GM21447 (cell line): ENCODE data around the gene C4B.
"Not testable (repeated sequence)": the region's sequence is repeated elsewhere in the genome, so short reads cannot be mapped to it uniquely, and the experiment has no call there.

Source experiments
- ATAC-seq: cut with Tn5 transposase; IDR thresholded peaks from one replicate; pipeline ENCODE4 v1.9.1; 2021; ENCODE audit not compliant: unreplicated experiment

The C4B gene

DNA sequence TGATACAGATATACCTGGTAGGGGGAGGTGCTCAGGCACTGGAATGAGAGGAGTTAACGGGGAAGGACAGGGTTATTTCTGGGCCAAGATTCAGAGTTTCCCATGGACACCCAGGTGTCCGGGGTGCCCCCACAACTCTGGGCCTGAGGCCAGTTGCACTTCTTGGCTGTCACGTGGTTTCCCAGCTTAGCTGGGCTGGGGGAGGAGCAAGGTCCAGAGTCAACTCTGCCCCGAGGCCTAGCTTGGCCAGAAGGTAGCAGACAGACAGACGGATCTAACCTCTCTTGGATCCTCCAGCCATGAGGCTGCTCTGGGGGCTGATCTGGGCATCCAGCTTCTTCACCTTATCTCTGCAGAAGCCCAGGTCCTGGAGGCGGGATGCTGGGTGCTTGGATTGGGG is at the start of gene C4B:
Gene C4B (plus strand): TSS at position 249 of the 400 bp plus-strand sequence. CDS start 51 bp downstream, at position 300.
- not testable (repeated sequence) for ATAC-seq

DNA sequence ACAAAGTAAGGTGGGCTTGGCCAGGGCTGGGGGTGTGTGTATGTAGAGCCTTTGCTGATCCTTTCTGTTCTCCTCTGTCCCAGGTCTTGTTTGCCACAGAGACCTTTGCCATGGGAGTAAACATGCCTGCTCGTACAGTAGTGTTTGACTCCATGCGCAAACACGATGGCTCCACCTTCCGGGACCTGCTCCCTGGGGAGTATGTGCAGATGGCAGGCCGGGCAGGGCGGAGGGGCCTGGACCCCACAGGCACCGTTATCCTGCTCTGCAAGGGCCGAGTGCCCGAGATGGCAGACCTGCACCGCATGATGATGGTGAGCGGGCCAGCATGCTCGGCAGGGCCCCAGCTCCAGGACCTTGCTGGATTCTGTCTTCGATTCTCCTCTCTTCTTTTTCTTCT is 48.9 kb upstream of the C4B start:
- no peak for ATAC-seq

DNA sequence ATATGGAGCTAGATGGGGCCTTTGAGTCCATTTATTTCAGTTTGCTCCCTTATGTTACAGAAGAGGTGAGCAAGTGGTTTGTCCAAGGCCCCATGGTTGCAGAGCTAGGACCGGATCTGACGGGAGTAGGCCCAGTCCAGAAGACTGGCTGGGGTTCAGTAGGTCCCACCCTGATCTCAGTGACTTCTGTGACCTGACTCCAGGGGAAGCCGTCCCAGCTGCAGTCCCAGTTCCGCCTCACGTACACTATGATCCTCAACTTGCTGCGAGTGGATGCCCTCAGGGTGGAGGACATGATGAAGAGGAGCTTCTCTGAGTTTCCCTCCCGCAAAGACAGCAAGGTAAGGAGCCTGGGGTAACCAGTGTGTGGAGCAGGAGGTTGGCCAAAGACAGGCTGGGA is 48.1 kb upstream of the C4B start:
- no peak for ATAC-seq

DNA sequence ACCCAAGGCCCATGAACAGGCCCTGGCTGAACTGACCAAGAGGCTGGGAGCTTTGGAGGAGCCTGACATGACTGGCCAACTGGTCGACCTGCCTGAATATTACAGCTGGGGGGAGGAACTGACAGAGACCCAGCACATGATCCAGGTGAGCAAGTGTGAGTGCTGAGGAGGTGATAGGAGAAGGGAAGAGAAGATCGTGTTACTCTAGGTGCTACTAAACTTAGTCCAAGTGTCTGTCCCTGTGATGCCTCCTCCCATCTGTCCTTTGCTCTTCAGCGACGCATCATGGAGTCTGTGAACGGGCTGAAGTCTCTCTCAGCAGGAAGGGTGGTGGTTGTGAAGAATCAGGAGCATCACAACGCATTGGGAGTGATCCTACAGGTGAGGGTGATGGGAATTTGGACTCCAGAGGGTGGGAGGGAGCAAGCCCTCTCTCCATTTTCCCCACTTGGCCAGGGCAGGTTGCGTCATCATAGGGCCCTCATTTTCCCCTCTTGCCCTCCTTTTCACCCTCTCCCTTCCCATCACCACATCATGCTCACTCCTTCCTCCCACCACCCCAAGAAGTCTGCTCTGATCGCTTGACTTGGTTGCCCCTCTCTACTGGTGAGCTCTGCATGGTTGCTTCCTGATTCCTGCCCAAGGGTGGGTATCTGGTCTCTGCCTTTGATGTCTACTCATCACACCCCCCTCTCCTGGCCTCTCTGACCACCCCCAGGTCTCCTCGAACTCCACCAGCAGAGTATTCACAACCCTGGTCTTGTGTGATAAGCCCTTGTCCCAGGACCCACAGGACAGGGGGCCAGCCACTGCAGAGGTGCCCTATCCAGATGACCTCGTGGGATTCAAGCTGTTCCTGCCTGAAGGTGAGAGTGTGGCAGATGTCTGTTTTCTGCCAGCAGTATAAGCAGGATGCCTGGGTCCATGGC is 47.3 kb upstream of the C4B start:
- no peak for ATAC-seq

DNA sequence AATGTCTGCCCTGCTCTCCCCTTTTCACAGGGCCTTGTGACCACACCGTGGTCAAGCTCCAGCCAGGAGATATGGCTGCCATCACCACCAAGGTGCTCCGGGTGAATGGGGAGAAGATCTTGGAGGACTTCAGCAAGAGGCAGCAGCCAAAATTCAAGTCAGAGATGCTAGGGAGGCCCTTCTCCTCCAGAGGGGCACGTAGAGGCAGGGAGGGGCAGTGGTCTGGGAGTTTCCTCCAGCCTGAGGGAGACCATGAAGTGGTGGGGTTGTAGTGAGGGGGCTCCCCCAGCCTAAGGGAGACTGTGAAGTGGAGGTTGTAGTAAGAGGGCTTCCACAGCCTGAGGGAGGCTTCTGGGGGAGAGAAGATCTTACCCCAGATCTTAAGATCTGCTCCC is 46.7 kb upstream of the C4B start:
- ATAC-seq, result no peak

DNA sequence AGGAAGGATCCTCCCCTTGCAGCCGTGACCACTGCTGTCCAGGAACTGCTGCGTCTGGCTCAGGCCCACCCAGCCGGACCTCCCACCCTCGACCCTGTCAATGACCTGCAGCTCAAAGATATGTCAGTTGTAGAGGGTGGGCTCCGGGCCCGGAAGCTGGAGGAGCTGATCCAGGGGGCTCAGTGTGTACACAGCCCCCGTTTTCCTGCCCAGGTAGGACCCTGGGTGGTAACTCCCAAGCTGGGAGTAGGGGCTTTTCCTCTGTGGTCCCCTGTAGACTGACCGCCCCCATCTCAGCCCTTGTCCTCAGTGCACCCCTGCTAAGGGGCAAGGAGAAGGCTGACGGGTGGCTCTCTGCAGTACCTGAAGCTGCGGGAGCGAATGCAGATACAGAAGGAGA is 46.3 kb upstream of the C4B start:
- no peak for ATAC-seq

DNA sequence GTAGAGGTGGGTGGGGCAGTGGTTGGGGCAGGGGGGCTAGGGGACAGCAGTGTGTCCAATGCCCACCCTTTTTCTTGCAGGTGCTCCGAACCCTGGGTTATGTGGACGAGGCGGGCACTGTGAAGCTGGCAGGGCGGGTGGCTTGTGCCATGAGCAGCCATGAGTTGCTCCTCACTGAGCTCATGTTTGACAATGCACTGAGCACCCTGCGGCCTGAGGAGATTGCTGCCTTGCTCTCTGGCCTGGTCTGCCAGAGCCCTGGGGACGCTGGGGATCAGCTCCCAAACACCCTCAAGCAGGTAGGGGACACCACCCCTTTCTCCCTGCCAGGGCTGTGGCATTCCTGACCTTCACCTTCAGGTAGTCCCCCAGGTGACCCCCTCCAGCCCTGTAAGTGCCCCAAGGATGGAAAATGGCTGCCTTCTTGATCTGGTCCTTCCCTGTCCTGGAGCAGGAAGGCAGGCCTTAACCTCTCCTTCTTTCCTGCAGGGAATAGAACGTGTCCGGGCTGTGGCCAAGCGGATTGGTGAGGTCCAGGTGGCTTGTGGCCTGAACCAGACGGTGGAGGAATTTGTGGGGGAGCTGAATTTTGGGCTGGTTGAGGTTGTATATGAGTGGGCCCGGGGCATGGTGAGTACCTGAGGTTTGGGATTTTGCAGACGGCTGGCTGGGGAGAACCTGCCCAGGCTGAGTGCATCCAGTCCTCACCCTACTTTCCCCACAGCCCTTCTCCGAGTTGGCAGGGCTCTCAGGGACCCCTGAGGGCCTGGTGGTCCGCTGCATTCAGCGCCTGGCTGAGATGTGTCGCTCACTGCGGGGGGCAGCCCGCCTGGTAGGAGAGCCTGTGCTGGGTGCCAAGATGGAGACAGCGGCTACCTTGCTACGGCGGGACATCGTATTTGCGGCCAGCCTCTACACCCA is 45.5 kb upstream of the C4B start:
- ATAC-seq, result no peak

DNA sequence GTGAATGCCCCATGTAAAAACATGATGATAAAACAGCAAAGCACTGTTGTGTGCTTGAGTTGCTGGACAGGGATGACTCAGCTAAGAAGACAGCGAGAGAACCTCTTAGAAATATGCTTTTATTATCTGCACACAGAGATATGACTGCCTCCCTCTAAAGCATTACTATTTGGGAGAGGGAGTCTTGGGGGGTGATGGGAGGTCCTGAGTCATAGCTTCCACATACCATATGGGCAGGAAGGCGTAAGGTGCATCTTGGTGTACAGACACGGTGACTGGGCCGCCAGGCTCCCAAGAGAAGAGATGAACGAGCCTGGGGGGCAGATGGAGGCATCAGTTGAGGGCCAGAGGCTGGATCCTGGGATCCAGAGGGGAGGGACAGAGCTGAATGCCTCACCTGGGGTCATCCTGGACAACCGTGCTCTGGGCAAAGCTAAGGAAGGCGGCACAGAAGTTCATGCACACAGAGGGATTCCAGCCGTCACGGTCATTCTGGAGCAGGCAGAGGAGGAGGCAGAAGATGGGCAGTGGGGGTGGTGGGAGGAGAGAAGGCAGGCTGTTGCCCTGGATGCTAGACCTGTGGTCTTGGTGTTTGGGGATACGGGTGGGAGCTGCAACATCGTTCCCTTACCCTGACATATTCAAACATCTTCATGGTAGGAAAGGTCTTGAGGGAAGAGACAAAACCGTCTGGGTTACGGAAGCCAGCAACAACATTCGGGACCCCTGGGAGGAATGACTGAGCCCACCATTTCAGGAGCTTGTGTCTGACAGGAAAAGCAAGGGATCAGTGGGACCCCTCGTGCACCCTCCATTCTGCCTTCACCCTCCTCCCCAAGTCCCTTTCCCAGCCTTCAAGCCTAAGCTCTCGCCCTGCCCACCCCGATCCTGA is 44.6 kb upstream of the C4B start:
- ATAC-seq, result no peak

DNA sequence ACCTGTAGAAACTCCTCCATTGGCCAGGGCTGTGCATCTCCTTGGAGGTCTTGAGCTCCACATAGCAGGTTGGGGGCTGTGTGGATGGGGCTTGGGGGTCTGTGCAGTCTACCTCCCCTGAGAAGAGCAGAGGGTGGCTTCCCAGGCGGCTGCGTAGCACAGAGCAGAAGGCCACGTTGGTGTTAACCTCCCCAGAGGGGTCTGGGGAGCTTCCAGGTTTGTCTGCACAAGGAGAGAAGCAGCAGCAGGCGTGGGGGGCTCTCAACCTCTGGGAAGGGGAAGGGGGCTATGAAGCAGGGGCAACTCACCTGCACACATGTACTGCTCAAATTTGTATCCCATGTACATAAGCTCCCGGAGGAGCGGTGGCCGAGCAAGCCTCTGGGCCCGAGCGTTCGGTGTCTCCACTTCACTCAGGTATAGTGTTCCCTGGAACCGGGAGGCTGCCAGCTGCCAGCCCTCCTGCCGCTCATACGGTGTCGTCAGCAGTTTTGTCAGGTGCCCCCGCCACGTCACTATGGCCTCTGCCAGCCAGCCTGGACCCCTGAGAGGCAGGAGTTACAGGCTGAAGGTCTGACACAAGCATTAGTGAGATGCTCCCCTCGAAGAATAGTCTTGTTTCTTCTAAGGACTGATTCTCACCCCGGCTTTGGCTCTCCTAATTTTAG is 43.9 kb upstream of the C4B start:
- ATAC-seq, result no peak

DNA sequence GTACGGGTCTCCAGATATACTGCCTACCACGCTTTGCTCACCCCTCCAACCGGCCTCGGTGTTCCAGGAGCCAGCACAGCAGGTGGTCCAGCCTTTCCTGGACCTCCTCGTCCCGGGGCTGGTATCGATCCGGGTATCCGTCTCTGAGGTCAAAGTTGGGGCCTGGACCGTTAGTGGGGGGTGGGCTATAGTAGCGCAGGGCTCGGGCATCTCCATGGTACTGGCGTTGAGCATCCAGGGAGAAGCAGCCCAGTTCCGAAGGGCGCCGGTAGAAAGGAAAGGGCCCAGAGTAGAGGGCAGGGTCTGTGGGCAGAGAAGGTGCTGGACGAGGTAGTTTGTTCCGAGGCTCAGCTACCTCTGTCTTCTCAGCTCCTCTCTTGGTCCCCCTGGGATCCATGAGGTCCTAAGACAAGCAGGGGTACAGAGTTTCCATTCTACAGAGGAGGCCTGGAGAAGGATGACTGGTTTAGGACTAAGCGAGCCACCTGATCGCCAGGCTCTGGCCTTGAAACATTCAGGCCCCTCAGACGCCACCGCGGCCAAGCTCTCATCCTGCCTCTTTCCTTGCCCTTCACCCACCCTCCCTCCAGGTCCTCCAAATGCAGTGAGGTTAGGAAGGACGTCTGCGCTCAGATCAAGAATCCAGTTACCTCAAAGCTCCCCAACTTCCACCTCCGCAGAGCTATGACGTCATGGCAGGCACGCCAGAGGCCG is 43.2 kb upstream of the C4B start:
- ATAC-seq, result no peak

DNA sequence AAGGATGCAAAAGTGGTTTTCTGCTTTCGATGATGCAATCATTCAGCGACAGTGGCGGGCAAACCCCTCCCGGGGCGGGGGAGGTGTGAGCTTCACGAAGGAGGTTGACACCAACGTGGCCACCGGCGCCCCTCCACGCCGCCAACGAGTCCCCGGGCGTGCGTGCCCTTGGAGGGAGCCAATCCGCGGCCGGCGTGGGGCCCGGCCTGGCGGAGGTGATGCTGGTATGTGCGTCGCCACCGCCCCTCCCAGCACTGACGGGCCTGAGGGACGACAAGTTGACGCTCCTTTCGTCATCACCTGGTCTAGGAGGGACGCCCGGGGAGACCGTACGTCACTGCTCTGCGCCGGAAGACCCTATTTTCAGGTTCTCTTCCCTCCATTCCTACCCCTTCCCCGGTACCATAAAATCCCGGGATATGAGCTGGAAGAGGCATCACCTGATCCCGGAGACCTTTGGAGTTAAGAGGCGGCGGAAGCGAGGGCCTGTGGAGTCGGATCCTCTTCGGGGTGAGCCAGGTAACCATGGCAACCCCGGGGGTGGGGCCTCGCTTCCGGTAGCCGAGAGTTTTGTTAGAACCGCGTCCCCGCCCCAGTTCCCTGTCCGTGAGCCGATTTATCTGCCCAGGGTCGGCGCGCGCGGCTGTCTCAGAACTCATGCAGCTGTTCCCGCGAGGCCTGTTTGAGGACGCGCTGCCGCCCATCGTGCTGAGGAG is 42.4 kb upstream of the C4B start, which contains the start of gene DXO:
Gene DXO (minus strand): TSS at position 146 of the 716 bp plus-strand sequence. CDS start 463 bp downstream, outside the sequence.
- peak; percentile 79 for ATAC-seq

DNA sequence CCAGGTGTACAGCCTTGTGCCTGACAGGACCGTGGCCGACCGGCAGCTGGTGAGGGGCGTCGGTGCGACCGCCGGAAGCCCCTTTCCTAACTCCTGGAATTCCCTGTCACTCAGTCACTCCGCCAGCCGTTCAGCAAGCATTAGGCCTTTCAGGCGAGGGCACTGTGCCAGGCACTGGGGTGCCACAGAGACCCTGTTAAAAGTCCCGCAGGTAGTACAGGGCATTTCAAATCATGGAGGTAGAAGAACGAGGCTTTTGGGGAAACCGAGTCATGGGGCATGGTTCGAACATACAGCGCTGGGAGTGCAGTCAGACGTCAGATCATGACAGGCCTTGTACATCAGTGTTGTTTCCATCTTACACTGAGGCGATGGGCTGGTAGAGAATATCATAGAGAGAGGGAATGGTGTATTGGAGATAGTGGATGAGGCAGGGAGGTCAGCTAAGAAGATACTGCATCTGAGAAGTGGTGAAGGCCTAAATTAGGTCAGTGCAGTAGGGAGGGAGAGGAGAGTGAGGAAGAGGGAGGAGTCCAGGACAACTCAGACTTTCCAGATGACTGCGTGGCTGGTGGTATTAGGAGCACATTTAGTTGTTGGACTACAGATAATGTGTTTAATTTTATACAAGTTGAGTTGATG is 41.8 kb upstream of the C4B start:
- ATAC-seq, result no peak

DNA sequence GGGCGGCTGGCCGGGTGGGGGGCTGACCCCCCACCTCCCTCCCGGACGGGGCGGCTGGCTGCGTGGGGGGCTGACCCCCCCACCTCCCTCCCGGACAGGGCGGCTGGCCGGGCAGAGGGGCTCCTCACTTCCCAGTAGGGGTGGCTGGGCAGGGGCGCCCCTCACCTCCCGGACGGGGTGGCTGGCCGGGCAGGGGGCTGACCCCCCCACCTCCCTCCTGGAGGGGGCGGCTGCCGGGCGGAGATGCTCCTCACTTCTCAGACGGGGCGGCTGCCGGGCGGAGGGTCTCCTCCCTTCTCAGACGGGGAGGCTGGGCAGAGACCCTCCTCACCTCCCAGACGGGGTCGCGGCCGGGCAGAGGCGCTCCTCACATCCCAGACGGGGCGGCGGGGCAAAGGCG is 38.5 kb upstream of the C4B start:
- ATAC-seq, result not testable (repeated sequence)

DNA sequence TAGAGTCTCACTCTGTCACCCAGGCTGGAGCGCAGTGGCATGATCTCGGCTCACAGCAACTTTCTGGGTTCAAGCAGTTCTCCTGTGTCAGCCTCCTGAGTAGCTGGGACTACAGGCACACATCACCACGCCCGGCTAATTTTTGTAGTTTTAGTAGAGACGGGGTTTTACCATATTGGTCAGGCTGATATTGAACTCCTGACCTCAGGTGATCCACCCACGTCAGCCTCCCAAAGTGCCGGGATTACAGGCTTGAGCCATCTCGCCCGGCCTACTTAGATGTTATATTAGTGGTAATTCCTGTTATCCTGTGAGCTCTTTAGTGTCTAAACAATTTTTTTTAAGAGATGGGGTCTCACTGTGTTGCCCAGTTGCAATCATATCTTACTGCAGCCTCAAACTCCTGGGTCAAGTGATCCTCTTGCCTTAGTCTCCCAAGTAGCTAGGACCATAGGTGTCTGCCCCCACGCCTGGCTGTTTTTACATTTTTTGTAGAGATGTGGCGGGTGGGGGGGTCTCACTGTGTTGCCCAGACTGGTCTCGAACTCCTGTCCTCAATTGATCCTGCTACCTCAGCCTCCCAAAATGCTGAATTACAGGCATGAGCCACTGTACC is 36.7 kb upstream of the C4B start:
- ATAC-seq, result no peak

DNA sequence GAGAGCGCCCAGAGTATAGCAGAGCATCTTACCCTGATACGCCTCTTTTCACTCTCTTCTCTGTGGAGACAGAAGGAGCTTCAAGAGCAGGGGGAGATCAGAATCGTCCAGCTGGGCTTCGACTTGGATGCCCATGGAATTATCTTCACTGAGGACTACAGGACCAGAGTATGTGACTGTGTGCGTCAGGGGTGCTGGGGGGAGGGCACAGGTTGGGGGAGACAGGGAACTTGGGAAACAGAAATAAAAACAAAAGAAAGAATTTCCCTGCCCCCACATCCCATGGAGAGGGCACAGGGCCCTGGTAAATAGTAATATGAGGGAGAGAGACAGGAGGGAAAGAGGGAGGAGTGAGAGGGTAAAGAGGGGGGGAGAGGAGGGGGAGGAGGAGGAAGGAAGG is 35.8 kb upstream of the C4B start:
- ATAC-seq, result no peak

DNA sequence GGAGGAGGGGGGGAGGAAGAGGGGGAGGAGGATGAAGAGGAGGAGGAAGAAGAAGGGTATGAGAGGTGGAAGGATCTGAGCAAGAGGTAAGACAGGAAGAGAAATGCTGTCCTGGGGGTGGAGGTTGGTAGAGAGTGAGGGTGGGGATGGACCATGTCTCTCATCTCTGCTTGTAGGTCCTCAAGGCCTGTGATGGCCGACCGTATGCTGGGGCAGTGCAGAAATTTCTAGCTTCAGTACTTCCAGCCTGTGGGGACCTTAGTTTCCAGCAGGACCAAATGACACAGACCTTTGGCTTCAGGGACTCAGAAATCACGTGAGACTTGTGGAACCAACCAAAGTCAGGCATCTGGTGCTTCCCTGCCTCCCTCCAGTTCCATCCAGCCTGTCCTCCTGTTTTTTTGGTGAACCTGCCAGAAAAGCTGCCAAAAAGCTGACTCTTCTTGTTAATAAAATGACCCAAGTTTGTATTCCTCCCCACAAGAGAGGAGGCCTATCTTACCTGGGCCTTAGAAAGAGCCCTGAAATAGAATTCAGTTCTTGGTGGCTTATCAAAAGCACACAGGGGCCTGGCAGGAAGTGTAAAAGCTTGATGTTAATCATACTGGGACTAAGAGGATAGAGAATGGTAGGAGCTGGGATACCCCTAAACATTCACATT is 35.2 kb upstream of the C4B start:
- no peak for ATAC-seq

DNA sequence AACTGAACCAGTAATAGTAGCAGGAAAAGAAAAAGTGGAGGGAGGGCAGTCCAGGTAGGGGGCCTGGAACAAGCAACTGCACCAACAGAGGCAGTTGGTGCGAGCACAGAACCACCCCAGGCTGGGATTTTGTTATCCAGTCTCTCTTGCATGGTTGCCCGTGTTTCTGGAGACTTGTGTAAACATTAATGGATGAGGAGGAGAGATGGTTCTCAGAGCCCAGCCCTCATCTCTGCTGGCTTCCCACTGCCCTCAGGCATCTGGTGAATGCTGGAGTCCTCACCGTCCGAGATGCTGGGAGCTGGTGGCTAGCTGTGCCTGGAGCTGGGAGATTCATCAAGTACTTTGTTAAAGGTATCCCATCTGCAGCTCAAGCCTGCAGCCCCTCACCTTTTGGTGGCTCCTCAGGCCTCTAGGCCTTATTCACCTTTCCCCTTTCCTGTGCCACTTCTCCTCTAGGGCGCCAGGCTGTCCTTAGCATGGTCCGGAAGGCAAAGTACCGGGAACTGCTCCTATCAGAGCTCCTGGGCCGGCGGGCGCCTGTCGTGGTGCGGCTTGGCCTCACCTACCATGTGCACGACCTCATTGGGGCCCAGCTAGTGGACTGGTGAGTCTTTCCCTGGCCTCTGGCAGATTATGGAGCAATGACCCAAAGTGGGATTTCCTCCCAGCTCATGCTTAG is 34.3 kb upstream of the C4B start:
- not testable (repeated sequence) for ATAC-seq
